HUES6 (cell line): ENCODE data around the gene NTN5.

Source experiments
- H3K27ac ChIP-seq: 2 replicates; pipeline ENCODE4 v1.7.0; 2013; ENCODE audit warnings: low read depth, mild to moderate bottlenecking, low read length, inconsistent platforms
- H3K27me3 ChIP-seq: 2 replicates; pipeline ENCODE4 v1.6.1; 2013; ENCODE audit warnings: low read length; ENCODE audit not compliant: control insufficient read depth, insufficient read depth
- H3K36me3 ChIP-seq: 2 replicates; pipeline ENCODE4 v1.6.1; 2013; ENCODE audit warnings: low read length; ENCODE audit not compliant: control insufficient read depth, insufficient read depth
- H3K4me1 ChIP-seq: 2 replicates; pipeline ENCODE4 v1.6.1; 2013; ENCODE audit warnings: low read length; ENCODE audit not compliant: control insufficient read depth, insufficient read depth
- H3K4me3 ChIP-seq: 2 replicates; pipeline ENCODE4 v1.5.1; 2013; ENCODE audit warnings: low read depth, low read length
- H3K9ac ChIP-seq: one replicate; pipeline ENCODE4 v1.6.1; 2013; ENCODE audit warnings: mild to moderate bottlenecking, low read length
- H3K9me3 ChIP-seq: 2 replicates; pipeline ENCODE4 v1.6.1; 2013; ENCODE audit warnings: low read depth, low read length; ENCODE audit not compliant: control insufficient read depth, insufficient read depth

NTN5 gene

DNA sequence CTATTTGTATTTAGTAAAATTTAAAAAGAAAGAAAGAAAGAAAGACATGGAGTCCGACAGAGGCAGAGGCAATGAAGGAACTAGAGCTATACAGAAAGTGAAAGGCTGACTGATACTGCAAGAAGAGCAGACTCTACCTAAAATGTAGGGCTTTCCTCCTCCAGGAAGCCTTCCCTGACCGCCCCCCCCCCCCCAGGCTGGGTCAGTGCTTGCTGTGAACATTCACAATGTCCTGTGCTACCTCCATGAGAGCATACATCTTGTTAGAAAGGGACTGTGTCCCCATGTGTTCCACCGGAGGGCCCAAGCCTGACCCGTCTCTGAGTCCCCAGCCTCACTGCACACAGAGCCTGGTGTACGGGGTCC, 21.2 kb downstream of the NTN5 start:
- Histone ChIP-seq H3K4me3 (no peak overlapping the region), H3K27ac (no peak overlapping the region), H3K27me3 (no peaks in the 10 kb centered on the region), H3K9me3 (peaks cover 5% of the 10 kb centered on the region; the same call in 1 of the 2 replicates), H3K36me3 (no peaks in the 10 kb centered on the region), H3K9ac (no peak overlapping the region), H3K4me1 (peaks cover 9% of the 10 kb centered on the region)

- Histone ChIP-seq H3K27me3 (no peaks in the 10 kb centered on the region), H3K4me1 (peaks cover 8% of the 10 kb centered on the region; the same call in 1 of the 2 replicates), H3K27ac (no peak overlapping the region), H3K9ac (no peak overlapping the region), H3K36me3 (no peaks in the 10 kb centered on the region), H3K9me3 (peaks cover 5% of the 10 kb centered on the region; the same call in 1 of the 2 replicates), H3K4me3 (no peak overlapping the region)
These were observed 21.7 kb downstream of the NTN5 start for GRCh38 chr19:48650974-48651682.

DNA sequence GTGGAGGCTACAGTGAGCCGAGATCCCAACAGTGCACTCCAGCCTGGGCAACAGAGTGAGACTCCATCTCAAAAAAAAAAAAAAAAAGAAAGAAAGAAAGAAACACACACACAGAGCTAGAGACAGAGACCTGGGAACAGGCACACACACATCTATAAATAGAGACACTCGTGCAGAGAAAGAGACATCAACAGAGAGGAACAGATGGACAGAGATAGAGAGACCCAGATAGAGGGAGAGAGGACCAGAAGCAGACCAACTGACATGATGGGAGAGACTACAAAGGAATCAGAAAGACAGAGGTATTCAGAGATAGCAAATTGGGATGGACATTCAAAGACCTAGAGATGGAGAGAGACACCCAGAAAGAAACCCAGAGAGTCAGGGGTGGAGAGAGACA, 24.7 kb downstream of the NTN5 start:
- Histone ChIP-seq H3K36me3 (no peaks in the 10 kb centered on the region), H3K4me1 (peaks cover 10% of the 10 kb centered on the region; the same call in 1 of the 2 replicates), H3K27me3 (no peaks in the 10 kb centered on the region), H3K9ac (no peak overlapping the region), H3K27ac (no peak overlapping the region), H3K4me3 (no peak overlapping the region), H3K9me3 (peaks cover 5% of the 10 kb centered on the region; the same call in 1 of the 2 replicates)

DNA sequence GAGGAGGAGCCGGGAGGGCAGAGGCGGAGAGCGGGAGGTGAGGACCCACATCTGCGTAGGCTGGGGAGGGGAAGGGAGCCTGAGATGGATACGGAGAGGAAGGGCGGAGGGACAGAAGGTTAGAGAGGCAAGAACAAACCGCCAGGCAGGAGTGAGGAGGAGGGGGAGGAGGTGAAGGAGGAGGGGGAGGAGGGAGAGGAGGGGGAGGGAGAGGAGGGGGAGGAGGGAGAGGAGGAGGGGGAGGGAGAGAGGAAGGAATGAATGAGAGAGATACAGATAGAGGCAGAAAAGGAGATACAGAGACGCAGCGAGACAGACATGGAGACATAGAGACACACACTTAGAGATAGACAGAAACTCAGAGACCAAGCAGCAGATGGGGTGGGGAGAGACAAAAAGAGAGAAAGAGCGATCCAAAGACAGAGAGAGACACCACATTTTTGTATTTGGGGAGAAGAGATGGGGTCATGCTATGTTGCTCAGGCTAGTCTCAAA, 26.0 kb downstream of the NTN5 start:
- H3K4me3 ChIP-seq, result peak overlapping the region; percentile 71
- no peak overlapping the region for H3K9ac ChIP-seq
- no peak overlapping the region for H3K27ac ChIP-seq
- H3K27me3 ChIP-seq, result no peaks in the 10 kb centered on the region
- H3K4me1 ChIP-seq, result peaks cover 10% of the 10 kb centered on the region; the same call in 1 of the 2 replicates
- H3K36me3 ChIP-seq, result no peaks in the 10 kb centered on the region
- peaks cover 5% of the 10 kb centered on the region; the same call in 1 of the 2 replicates for H3K9me3 ChIP-seq

DNA sequence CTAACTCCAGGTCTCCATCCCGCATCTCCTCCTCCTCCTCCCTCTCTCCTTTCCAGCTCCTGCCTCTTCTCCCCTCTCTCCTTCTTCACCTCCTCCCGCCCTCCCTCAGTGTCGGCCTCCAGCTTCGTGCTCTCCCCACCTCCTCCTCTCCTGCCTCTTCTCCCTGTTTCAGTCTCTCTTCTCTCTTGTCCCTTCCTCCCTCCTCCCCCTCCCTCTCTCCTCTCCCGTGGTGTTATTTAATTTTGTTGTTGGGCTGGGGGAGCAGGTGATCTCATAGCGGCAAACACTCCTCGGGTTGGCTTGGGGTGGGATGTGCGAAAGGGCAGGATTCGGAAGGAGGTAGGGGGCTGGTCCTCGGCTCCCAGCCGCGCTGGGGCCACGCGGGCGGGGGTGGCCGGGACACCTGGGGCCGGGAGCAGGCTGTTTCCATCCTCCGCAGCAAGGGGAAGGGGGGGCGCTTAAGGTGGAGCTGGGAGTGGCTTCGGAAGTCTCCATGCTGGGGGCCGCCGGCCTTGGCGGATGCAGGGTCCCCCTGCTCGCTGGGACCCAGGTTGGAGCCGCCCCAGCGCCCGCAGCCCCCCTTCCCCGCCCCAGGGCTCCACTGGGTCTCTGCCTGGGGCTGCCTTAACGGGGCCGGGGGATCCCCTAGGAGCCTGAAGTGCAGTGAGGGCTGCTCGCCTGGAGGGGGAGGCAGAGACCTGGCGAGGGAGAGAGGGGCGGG, 26.7 kb downstream of the NTN5 start, which contains the start of gene CA11:
Gene CA11, minus strand, starts transcription at position 187 of the 721 bp plus-strand sequence. CDS start 555 bp downstream, outside the sequence.
- H3K27me3 ChIP-seq, result no peaks in the 10 kb centered on the region
- H3K4me1 ChIP-seq, result peaks cover 10% of the 10 kb centered on the region; the same call in 1 of the 2 replicates
- peak within 1 kb of the TSS; percentile 29 for H3K9ac ChIP-seq
- peak within 1 kb of the TSS; percentile 68; the same call in 1 of the 2 replicates for H3K27ac ChIP-seq
- H3K36me3 ChIP-seq, result no peaks in the 10 kb centered on the region
- peaks cover 3% of the 10 kb centered on the region; the same call in 1 of the 2 replicates for H3K9me3 ChIP-seq
- H3K4me3 ChIP-seq, result peak within 1 kb of the TSS; percentile 71

DNA sequence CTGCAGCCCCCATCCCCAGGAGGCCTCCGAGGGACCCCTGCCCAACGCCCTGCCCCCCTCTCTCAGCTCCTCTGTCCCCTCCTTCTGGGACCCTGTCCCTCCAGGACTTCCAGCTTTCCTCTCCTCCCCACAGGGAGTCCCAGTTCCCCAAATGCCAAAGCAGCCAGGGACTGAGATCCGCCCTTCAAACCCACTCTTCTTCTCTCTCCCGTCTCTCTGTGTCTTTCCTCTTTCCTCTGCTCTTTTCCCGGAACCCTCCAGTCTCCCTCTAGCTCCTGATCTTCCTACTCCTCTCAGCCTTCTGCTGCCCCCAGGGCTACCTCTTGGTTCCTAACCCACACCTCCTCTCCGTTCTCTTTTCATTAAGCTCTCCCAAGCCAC, 27.2 kb downstream of the NTN5 start:
- peak overlapping the region; percentile 29 for H3K9ac ChIP-seq
- no peaks in the 10 kb centered on the region for H3K27me3 ChIP-seq
- H3K27ac ChIP-seq, result peak overlapping the region; percentile 7; the same call in 1 of the 2 replicates
- H3K36me3 ChIP-seq, result no peaks in the 10 kb centered on the region
- H3K4me1 ChIP-seq, result peaks cover 10% of the 10 kb centered on the region; the same call in 1 of the 2 replicates
- peak overlapping the region; percentile 71 for H3K4me3 ChIP-seq
- no peaks in the 10 kb centered on the region for H3K9me3 ChIP-seq

DNA sequence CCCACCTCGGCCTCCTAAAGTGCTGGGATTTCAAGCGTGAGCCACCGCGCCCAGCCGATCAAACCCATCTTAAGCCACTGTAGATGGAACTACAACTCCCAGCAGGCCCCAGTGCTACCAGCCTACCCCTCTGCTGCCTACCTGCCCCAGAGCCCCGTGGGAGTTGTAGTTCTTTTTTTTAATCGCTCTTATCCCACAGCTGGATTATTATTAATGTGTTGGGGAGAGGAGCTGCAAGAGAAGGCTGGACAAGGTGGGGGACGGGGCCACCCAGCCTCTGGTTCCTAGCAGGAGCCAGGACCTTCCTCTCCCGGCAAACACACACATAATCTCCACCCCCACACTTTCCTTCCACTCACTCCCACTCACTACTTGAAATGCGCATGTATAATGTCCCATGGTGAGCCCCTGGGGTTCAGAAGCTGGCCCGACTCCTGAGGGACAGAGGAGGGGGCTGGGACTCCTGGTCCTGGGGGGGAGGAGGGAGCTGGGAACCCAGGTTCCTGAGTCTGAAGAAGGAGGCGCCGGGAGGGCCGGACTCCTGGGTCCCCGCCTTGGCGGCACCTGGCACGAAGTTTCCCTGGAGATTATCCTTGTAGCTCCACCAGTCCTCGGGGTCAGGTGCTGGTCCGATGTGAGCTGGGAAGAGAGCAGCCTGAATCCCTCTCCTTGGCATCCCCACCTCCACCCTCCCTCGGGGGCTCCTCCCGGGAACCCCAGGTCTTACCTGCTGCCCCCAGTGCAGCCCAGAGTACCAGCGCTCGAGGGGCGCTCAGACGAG, 27.8 kb downstream of the NTN5 start:
- Histone ChIP-seq H3K27ac (peak overlapping the region; percentile 7; the same call in 1 of the 2 replicates), H3K27me3 (peaks cover 1% of the 10 kb centered on the region; the same call in 1 of the 2 replicates), H3K9ac (peak overlapping the region; percentile 29), H3K4me3 (peak overlapping the region; percentile 71), H3K9me3 (no peaks in the 10 kb centered on the region), H3K36me3 (no peaks in the 10 kb centered on the region), H3K4me1 (peaks cover 12% of the 10 kb centered on the region)

DNA sequence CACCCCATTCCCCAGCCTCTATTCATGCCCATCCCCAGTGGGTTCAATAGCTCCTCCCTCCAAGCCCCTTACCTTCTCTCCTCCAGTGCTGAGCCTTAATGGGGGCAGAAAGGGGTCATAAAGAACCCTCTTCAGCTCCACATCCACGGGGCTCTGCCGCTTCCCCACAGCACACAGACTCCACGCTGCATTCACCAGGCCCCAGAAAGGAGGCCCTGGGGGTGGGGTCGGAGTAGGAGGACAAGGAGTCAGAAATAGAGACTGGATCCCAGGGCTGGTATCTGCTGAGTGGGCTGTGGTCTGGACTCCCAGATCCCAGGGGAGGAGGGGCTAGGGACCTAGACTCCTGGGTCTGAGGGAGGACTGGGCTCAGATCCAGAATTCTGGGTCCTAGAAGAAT, 28.5 kb downstream of the NTN5 start:
- Histone ChIP-seq H3K4me3 (peak overlapping the region; percentile 71), H3K9ac (peak overlapping the region; percentile 29), H3K27ac (no peak overlapping the region; the same call in 1 of the 2 replicates), H3K4me1 (peaks cover 17% of the 10 kb centered on the region), H3K36me3 (no peaks in the 10 kb centered on the region), H3K27me3 (peaks cover 5% of the 10 kb centered on the region; the same call in 1 of the 2 replicates), H3K9me3 (no peaks in the 10 kb centered on the region)

GRCh38 chr19:48642862-48643261, 30.0 kb downstream of the NTN5 start:
- H3K9ac ChIP-seq, result no peak overlapping the region
- peaks cover 26% of the 10 kb centered on the region for H3K4me1 ChIP-seq
- peaks cover 5% of the 10 kb centered on the region; the same call in 1 of the 2 replicates for H3K27me3 ChIP-seq
- no peaks in the 10 kb centered on the region for H3K9me3 ChIP-seq
- H3K36me3 ChIP-seq, result no peaks in the 10 kb centered on the region
- no peak overlapping the region for H3K27ac ChIP-seq
- H3K4me3 ChIP-seq, result no peak overlapping the region

GRCh38 chr19:48641850-48642249, 31.0 kb downstream of the NTN5 start:
- Histone ChIP-seq H3K27ac (no peak overlapping the region), H3K27me3 (peaks cover 7% of the 10 kb centered on the region), H3K9me3 (no peaks in the 10 kb centered on the region), H3K36me3 (no peaks in the 10 kb centered on the region), H3K4me3 (no peak overlapping the region), H3K4me1 (peaks cover 30% of the 10 kb centered on the region), H3K9ac (no peak overlapping the region)
